HepG2 (cell line): Measurements from ENCODE around the gene PDGFD.

Experiments used
- CREB1 ChIP-seq, 2 experiments: fragments of 450-650 bp in 1 of 2; IDR thresholded peaks; 2 replicates each; pipeline ENCODE4 v1.6.1; 2016 to 2017; ENCODE audit warnings: control low read depth in 1 of 2, mild to moderate bottlenecking in 1 of 2, missing compliant biosample characterization in 1 of 2, missing genetic modification characterization in 1 of 2
- RBM22 ChIP-seq: fragments of 200-400 bp; formaldehyde crosslinking; optimal IDR thresholded peaks from 2 replicates; pipeline ENCODE3; 2017; ENCODE audit warnings: mild to moderate bottlenecking, low read length, moderate library complexity
- ZBTB39 ChIP-seq: sonication (generic); formaldehyde crosslinking; IDR thresholded peaks from 2 replicates; pipeline ENCODE4 v1.5.0; 2020; ENCODE audit warnings: missing genetic modification reagents

DNA sequence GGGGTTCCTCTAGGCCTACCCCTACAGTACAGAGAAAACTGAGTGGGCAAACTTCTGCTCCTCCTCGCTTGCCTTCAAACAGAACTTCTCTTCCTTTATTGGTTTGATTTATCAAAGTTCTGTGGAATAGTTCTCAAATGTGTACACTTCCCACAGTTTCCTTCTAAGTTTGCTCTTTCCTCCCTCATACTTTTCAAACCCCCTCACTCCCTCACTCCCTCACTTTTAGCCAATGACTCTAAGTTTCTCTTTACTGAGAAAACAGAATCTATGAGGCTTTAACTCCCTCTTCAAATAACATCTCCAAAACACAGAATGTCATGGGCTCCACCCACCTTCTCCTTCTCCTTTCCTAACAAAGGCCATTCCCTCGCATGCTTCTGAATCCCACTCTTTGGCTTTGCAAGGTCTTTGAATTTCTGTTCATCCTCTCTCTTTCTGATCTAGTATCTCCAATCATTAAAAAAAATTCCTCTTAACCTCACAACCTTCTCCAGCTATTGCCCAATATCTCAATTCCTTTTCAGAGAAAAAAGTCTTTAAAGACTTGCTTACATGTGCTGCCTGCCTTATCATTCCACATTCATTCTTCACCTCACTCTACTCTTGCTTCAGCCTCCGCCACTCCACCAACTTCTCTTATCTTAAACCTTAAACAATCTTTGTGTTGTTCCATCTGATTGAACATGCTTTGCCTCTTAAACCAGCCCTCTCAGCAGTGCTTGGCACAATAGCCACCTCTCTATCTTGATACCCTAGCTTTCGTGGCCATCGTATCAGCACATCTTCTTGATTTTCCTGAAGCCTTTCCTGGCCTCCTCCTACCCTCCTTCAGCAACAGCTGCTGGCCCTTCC is 70.3 kb downstream of the PDGFD start:
- TF ChIP-seq RBM22 (no peak), CREB1 (IDR thresholded peaks at IDR 0.05) (no peak), CREB1 (CRISPR knock-in tag; IDR thresholded peaks at IDR 0.05) (no peak), ZBTB39 (CRISPR knock-in tag) (no peak)
